GM12872 (cell line): Measurements from ENCODE around the gene PDCD2L.

Experiments used
- CTCF ChIP-seq: IDR thresholded peaks from 3 replicates; pipeline ENCODE4 v1.5.1; 2011; ENCODE audit warnings: low read depth, mild to moderate bottlenecking, low read length, moderate library complexity; ENCODE audit not compliant: insufficient read depth

Gene PDCD2L

GRCh38 chr19:34381399-34382251 lies 22.6 kb upstream of the PDCD2L start:
- no peak for TF ChIP-seq CTCF

- TF ChIP-seq CTCF = no peak
These were observed 21.7 kb upstream of the PDCD2L start for GRCh38 chr19:34382471-34382870.

- no peak for TF ChIP-seq CTCF
These were observed 20.6 kb upstream of the PDCD2L start for GRCh38 chr19:34383599-34383998.

GRCh38 chr19:34386645-34387445 lies 17.4 kb upstream of the PDCD2L start:
- TF ChIP-seq CTCF = no peak

GRCh38 chr19:34387446-34387810 lies 16.8 kb upstream of the PDCD2L start:
- no peak for TF ChIP-seq CTCF

- TF ChIP-seq CTCF = no peak
These were observed 12.4 kb upstream of the PDCD2L start for GRCh38 chr19:34391813-34392212.

- no peak for TF ChIP-seq CTCF
These were observed 11.2 kb upstream of the PDCD2L start for GRCh38 chr19:34393031-34393430.
